ENCODE measurements around the gene ANTKMT. TPM values are rescaled to one million over a fixed set of nuclear protein-coding genes. Genes with fewer than 3 reads are reported as not detected.
"Not testable (repeated sequence)": the region's sequence is repeated elsewhere in the genome, so short reads cannot be mapped to it uniquely, and the experiment has no call there.

ANTKMT gene
- total RNA-seq, 1 experiment from 2014 or later = 55.0 TPM

DNA sequence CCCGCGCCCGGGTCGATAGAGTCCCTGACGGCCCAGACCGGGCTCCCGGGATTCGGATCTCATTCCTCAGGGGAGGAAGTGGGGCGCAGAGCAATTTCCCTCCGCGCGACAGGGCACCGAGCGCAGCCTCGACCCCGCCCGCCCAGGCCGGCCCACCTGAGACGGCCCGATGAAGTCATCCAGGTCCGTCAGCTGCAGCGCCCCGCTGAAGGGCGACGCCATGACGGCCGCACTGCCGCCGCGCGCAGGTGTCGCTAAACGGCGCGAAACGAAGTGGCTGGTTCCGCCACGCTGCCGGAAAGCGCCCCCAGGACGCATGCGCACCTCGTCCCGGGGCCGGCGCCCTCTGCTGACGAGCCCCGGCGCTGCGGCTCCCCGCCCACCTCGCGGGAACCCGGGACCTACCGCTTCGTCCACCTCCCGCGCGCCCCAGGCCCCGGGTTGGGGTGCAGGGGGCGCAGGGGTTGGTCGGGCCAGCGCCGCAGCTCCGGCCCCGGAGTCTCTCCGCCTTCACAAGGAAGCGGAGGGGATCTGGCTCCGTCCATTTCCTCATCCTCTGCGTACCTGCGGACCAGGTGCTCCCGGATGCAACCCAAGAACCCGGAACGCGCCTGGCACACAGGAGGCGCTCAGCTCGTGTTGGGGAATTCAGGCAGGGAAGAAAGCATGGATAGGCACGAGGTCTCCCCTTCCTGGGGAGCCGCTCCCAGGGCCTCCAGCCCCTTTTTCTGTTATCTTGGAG lies 20.0 kb downstream of the ANTKMT start, which contains the start of gene CIAO3:
CIAO3 (minus strand) TSS at position 234 of the 742 bp plus-strand sequence; CDS start at position 222, 12 bp downstream.
- Histone ChIP-seq H3K27me3 (ENCODE audit: insufficient read depth, low read depth) (no peaks in the 10 kb centered on the region), H2AFZ (peak within 1 kb of the TSS; percentile 96), H3K4me2 (peak within 1 kb of the TSS; percentile 95), H3K79me2 (ENCODE audit: low read depth) (peaks cover 11% of the 10 kb centered on the region; the same call in 1 of the 2 replicates), H3K4me1 (replicated peaks; ENCODE audit: insufficient read depth) (no peaks in the 10 kb centered on the region; the same call in 1 of the 2 replicates), H3K4me3 (peak within 1 kb of the TSS; percentile 91), H4K20me1 (ENCODE audit: insufficient read depth) (no peaks in the 10 kb centered on the region), H3F3A (ENCODE audit: insufficient read depth, low read depth) (peaks cover 5% of the 10 kb centered on the region; the same call in 1 of the 2 replicates), H3K36me3 (ENCODE audit: low read depth) (no peaks in the 10 kb centered on the region), H3K9me3 (ENCODE audit: insufficient read depth, low read depth) (no peaks in the 10 kb centered on the region), H3K9me2 (ENCODE audit: insufficient read depth) (no peaks in the 10 kb centered on the region), H3K27ac (peak within 1 kb of the TSS; percentile 34; the same call in 1 of the 2 replicates)
- CTCF ChIA-PET = interaction anchor here (0.6 to 1.2 kb wide), 3 partner anchors 11 to 22 kb away, joined by 3 to 5 read pairs (median 4); no protein-coding TSS in a partner anchor
- BruUV-seq (replicated peaks) = no TSS peak
- POLR2A ChIA-PET (ENCODE audit: unreplicated experiment) = interaction anchor here (0.5 to 0.7 kb wide), 4 partner anchors 21 to 448 kb away, joined by 3 to 4 read pairs (median 4); no protein-coding TSS in a partner anchor
- intact Hi-C loops (cut with micrococcal nuclease; ENCODE audit: unreplicated experiment) = loop anchor here (1.0 to 2.0 kb wide), 3 partner anchors 13 to 36 kb away; partner anchors contain the start of gene MSLN
- DNase-seq = peak; percentile 78 to 96
- no peak for TF ChIP-seq EZH2 (IDR thresholded peaks at IDR 0.05; ENCODE audit: low read depth)
- TF ChIP-seq, protein P1, sequence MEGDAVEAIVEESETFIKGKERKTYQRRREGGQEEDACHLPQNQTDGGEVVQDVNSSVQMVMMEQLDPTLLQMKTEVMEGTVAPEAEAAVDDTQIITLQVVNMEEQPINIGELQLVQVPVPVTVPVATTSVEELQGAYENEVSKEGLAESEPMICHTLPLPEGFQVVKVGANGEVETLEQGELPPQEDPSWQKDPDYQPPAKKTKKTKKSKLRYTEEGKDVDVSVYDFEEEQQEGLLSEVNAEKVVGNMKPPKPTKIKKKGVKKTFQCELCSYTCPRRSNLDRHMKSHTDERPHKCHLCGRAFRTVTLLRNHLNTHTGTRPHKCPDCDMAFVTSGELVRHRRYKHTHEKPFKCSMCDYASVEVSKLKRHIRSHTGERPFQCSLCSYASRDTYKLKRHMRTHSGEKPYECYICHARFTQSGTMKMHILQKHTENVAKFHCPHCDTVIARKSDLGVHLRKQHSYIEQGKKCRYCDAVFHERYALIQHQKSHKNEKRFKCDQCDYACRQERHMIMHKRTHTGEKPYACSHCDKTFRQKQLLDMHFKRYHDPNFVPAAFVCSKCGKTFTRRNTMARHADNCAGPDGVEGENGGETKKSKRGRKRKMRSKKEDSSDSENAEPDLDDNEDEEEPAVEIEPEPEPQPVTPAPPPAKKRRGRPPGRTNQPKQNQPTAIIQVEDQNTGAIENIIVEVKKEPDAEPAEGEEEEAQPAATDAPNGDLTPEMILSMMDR (conservative IDR thresholded peaks at IDR 0.05) = peak; percentile 82

- Histone ChIP-seq H3K27ac (no peak overlapping the region), H3K4me3 (no peak overlapping the region), H3K4me2 (peak overlapping the region; percentile 78; the same call in 1 of the 2 replicates), H3K79me2 (ENCODE audit: low read depth) (peaks cover 11% of the 10 kb centered on the region; the same call in 1 of the 2 replicates), H3F3A (ENCODE audit: insufficient read depth, low read depth) (peaks cover 5% of the 10 kb centered on the region; the same call in 1 of the 2 replicates), H3K36me3 (ENCODE audit: low read depth) (no peaks in the 10 kb centered on the region), H3K27me3 (ENCODE audit: insufficient read depth, low read depth) (no peaks in the 10 kb centered on the region), H3K9me2 (ENCODE audit: insufficient read depth) (no peaks in the 10 kb centered on the region), H2AFZ (no peak overlapping the region), H3K9me3 (ENCODE audit: insufficient read depth, low read depth) (no peaks in the 10 kb centered on the region), H4K20me1 (ENCODE audit: insufficient read depth) (no peaks in the 10 kb centered on the region), H3K4me1 (replicated peaks; ENCODE audit: insufficient read depth) (no peaks in the 10 kb centered on the region; the same call in 1 of the 2 replicates)
- intact Hi-C loops (cut with micrococcal nuclease; ENCODE audit: unreplicated experiment) = loop anchor here (2.0 kb wide), 2 partner anchors 19 to 35 kb away; partner anchors contain the start of gene MSLN
- BruUV-seq (replicated peaks) = no TSS peak
- peak in 1 of 2 experiments; percentile 12 for DNase-seq
- POLR2A ChIA-PET (ENCODE audit: unreplicated experiment) = interaction anchor here (0.5 kb wide), 1 partner anchor 19 kb away, joined by 3 read pairs; the partner anchor contains the start of gene MSLN
- TF ChIP-seq, protein P1 (conservative IDR thresholded peaks at IDR 0.05) = no peak
- no peak for TF ChIP-seq EZH2 (IDR thresholded peaks at IDR 0.05; ENCODE audit: low read depth)
- CTCF ChIA-PET = interaction anchor here (0.6 to 0.7 kb wide), 4 partner anchors 14 to 47 kb away, joined by 3 to 10 read pairs (median 6); no protein-coding TSS in a partner anchor
These were observed 21.2 kb downstream of the ANTKMT start for GRCh38 chr16:741986-742629.

DNA sequence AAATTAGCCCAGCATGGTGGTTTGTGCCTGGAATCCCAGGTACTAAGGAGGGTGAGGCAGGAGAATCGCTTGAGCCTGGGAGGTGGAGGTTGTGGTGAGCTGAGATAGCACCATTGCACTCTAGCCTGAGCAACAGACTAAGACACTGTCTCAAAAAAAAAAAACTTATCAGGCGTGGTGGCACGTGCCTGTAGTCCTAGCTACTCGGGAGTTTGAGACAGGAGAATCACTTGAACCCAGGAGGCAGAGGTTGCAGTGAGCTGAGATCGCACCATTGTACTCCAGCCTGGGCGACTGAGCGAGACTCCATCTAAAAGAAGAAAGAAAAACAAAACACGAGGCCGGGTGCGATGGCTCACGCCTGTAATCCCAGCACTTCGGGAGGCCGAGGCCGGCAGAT lies 21.9 kb downstream of the ANTKMT start:
- H3K4me1 ChIP-seq (replicated peaks; ENCODE audit: insufficient read depth); BruUV-seq (replicated peaks); H3K9me2 ChIP-seq (ENCODE audit: insufficient read depth); H3K9me3 ChIP-seq (ENCODE audit: insufficient read depth, low read depth); H3F3A ChIP-seq (ENCODE audit: insufficient read depth, low read depth); H3K27ac ChIP-seq; H3K36me3 ChIP-seq (ENCODE audit: low read depth); H2AFZ ChIP-seq; POLR2A ChIA-PET (ENCODE audit: unreplicated experiment); H3K4me3 ChIP-seq; H3K27me3 ChIP-seq (ENCODE audit: insufficient read depth, low read depth); H4K20me1 ChIP-seq (ENCODE audit: insufficient read depth); DNase-seq; intact Hi-C loops (cut with micrococcal nuclease; ENCODE audit: unreplicated experiment); H3K4me2 ChIP-seq: not testable (repeated sequence)
- peaks cover 11% of the 10 kb centered on the region; the same call in 1 of the 2 replicates for H3K79me2 ChIP-seq (ENCODE audit: low read depth)
- CTCF ChIA-PET = interaction anchor here (0.6 to 0.7 kb wide), 2 partner anchors 45 to 47 kb away, joined by 3 to 7 read pairs; partner anchors contain the start of genes CHTF18 and RPUSD1

All from PC-9 (cell line).